Stimulated activated CD4-positive, alpha-beta T cell treated with anti-CD3 and anti-CD28 coated beads, Interleukin-4, amount 100 ng/mL, for 24 hours (primary cell): ENCODE measurements around the gene SLC25A20.
"Not testable (repeated sequence)": the region's sequence is repeated elsewhere in the genome, so short reads cannot be mapped to it uniquely, and the experiment has no call there.

ENCODE experiments used
- DNase-seq: peaks from one replicate; pipeline ENCODE4 v3.0.0-alpha.2; 2020

The SLC25A20 gene

DNA sequence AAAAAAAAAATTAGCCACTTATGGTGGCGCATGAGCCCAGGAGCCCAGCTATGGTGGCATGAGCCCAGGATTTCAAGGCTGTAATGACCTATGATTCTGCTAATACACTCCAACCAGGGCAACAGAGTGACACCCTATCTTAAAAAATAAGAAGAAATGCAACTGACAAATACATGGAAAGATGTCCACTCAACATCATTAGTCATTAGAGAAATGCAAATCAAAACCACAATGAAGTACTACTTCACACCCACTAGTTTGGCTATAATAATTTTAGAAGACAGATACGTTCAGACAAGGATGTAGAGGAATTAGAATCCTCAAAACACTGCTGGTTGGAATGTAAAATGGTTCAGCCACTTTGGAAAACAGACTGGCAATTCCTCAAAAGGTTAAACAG is 61.5 kb downstream of the SLC25A20 start:
- no peak for DNase-seq

DNA sequence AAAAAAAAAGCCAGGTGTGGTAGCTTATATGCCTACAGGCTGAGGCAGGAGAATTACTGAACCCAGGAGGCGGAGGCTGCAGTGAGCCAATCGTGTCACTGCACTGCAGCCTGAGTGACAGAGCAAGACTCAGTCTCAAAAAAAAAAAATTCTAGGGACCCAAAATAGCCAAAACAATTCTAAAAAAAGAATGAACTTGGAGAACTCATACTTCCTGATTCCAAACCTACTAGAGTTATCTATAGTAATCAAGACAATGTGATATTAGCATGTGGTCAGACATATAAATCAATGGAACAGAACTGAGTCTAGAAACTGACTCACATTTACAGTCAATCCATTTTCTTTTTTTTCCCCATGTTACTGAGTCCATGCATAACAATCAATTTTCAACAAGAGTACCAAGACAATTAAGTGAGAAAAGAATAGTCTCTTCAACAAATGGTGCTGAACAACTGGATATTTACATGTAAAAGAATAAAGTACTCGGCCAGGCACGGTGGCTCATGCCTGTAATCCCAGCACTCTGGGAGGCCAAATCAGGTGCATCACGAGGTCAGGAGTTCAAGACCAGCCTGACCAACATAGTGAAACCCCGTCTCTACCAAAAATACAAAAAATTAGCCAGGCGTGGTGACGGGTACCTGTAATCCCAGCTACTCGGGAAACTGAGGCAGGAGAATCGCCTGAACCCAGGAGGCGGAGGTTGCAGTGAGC is 62.9 kb downstream of the SLC25A20 start:
- no peak for DNase-seq

DNA sequence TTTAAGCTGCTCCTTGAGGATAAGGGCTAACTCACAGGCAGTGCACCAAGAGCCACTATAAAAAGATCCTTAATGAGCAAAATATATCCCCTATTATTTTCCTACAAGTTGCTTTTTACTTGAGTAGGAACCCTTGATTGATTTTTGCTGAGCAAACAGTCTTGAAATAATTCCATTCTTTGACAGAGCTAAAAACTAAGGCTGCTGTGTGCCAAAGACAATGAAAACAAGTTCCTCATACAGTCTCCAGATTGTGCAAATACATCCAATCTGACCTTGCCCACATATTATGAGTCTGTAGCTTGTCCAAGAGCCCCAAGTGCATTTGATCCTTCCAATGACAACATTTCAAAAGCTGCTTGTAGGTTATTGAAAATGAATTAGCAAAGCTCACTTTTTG is 66.0 kb downstream of the SLC25A20 start:
- no peak for DNase-seq

DNA sequence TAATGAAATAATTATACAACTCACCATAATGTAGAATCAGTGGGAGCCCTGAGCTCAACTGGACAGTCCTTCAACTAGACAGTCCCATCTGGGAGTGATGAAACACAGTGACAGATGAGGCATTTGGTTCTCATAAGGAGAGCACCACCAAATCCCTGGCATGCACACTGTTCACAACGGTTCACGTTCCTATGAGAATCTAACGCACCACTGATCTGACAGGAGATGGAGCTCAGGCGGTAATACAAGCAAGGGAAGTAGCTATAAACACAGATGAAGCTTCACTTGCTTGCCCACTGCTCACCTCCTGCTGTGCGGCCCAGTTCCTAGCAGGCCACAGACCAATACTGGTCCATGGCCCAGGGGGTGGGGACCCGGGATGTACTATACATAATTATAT is 68.0 kb downstream of the SLC25A20 start:
- no peak for DNase-seq

DNA sequence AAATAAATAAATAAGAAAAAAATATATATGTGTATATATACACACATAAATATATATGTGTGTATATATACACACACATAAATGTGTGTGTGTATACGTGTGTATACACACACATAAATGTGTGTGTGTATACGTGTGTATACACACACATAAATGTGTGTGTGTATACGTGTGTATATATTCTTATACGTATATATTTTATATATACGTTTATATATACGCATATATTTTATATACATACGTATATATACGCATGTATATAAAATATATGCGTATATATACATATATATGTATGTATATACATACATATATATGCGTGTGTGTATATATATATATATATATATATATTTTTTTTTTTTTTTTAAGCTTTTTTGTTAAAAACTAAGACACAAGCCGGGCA is 69.2 kb downstream of the SLC25A20 start:
- DNase-seq: not testable (repeated sequence)

DNA sequence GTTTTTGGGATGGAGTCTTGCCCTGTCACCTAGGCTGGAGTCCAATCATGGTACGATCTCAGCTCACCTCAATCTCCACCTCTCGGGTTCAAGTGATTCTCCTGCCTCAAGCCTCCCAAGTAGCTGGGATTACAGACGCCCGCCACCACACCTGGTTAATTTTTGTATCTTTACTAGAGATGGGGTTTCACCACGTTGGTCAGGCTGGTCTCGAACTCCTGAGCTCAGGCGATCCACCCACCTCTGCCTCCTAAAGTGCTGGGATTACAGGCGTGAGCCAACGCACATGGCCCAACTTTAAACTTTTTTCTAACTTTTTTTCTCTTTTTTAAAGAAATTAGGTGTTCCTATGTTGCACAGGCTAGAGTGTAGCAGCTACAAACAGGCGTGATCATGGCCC is 70.8 kb downstream of the SLC25A20 start:
- DNase-seq: not testable (repeated sequence)

DNA sequence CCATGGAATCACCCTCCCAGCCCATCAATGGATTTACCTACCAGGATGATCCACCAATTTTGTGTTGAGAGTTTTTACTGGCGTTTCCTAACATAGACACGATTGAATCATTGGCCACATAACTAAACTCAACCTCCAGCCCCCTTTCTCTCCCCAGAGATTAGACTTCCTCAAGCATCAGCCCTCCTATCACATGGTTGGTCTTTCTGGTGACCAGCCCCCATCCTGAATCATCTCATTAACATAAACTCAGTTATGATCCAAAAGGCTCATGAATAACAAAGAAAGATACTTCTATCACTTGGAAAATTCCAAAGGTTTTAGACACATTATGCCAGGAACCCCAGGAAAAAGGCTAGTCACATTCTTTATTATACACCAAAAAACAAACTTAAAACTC is 72.2 kb downstream of the SLC25A20 start:
- DNase-seq: no peak

DNA sequence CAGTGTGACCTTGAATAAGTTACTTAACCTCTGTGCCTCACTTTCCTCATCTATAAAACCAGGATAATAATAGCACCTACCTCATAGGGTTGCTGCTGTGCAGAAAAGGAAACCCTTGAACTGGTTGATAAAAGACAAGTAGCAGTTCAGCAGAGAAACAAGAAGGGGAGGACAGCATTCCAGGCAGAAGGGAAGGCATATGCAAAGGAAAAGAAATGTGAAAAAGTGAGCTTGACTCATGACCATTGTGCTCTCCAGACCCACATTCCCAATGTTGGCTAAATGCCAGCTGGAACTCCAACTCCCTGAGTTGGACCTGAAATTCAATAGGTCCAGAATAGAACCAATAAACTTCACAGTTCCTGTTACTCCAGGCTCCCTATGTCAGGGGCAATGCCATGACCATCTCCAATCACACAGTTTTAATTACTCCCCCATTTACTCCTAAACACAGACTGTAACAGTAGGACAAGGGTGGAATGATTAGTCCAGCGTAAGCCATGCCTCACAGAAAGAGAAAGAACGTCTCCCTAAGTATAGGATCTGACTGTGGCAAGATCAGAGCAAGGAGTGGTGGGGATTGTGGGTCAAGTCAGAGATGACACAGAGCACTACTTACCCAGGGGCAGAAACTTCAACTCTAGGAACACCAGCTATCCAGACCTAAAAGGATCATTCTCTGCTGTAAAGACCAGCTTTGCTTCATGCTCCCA is 77.9 kb downstream of the SLC25A20 start:
- DNase-seq: no peak

DNA sequence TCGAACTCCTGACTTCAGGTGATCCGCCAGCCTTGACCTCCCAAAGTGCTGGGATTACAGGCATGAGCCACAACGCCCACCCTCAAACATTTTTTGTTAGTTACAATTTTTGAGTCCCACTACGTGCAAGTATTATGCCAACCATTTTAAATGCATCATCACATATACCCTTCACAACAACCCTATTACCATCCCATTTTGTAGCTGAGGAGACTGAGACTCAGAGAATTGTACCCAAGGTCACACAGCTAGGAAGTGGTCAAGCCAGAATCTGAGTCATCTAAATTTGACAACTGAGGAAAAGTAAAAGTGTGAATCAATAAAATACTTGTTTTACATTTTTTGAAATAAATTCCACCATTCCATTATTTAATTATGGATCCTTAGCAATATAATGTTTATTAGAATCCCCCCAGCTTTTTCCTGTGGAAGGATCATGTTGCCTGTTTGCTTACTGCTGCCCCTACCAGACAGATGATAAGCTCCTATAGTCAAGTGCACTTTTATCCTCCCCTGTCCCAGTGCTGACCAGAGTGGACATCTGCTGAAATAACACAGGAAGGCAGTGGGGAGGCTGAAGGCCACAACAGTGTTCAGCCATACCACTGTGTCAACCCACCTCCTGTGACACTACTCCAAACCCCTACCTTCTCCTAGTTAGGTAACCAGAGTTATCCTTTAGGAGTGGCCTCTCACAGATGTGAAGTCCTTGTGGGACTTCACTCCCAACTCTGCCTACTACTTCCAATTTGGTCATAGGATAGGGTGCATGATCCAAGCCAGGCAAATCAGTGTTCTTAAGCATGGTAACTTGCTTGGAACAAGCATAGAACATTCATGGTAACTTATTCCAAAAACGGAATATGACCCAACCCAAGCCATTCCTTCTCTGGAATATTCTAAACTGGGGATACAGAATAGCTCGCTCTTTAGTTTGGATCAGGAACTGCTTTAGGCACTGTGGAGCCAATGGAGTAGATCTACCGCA is 79.2 kb downstream of the SLC25A20 start:
- DNase-seq: no peak

DNA sequence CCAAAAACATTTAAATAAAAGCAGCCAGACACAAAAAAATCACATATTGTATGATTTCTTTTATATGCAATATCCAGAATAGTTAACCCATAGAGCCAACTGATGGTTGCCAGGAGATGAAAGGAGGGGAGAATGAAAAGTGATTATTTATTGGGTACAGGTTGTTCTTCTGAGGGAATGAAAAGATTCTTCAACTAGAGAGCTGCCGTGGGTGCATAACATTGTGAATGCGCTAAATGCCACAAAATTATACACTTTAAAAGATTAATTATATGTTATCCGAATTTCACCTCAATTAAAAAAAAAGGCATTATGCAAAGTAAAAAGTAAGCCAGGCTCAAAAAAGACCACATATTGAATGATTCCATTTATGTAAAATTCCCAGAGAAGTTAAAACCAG is 87.2 kb downstream of the SLC25A20 start:
- no peak for DNase-seq
